Middle frontal gyrus (tissue), 1 donor: Measurements from ENCODE around the gene HDHD2.
"Not testable (repeated sequence)": the region's sequence is repeated elsewhere in the genome, so short reads cannot be mapped to it uniquely, and the experiment has no call there.

ENCODE experiments used
- DNase-seq: peaks from one replicate; pipeline ENCODE4 v3.0.0-alpha.2; 2015; ENCODE audit warnings: low spot score; ENCODE audit errors: extremely low spot score

The HDHD2 gene, protein sequence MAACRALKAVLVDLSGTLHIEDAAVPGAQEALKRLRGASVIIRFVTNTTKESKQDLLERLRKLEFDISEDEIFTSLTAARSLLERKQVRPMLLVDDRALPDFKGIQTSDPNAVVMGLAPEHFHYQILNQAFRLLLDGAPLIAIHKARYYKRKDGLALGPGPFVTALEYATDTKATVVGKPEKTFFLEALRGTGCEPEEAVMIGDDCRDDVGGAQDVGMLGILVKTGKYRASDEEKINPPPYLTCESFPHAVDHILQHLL

GRCh38 chr18:47150029-47150823 lies at the start of gene HDHD2:
Gene HDHD2 (minus strand): TSS chr18:47150500. CDS start chr18:47136439, 14,061 bp downstream.
- peak; percentile 77 for DNase-seq

GRCh38 chr18:47195961-47196360 lies 45.7 kb upstream of the HDHD2 start:
- not testable (repeated sequence) for DNase-seq

- DNase-seq: no peak
These were observed 41.7 kb upstream of the HDHD2 start for GRCh38 chr18:47191961-47192360.

DNA sequence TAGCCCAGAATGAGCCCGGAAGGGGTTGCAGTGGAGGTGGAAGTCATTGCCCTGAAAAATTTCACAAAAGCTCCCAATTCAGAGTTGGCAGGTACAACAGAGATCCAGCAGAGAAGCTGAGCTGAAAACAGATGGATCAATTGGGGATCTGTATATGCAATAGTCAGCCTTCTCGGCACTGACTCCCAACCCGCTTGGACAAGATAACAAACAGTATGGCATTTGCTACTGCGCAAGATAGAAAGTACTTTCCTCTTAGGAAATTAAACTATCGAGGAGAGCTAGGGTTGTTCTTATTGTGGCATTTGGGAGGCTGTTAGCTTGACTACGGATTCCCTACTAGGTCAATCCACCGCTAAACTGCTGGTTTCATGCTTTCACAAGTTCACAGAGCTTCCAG lies 37.4 kb upstream of the HDHD2 start:
- DNase-seq: no peak

DNA sequence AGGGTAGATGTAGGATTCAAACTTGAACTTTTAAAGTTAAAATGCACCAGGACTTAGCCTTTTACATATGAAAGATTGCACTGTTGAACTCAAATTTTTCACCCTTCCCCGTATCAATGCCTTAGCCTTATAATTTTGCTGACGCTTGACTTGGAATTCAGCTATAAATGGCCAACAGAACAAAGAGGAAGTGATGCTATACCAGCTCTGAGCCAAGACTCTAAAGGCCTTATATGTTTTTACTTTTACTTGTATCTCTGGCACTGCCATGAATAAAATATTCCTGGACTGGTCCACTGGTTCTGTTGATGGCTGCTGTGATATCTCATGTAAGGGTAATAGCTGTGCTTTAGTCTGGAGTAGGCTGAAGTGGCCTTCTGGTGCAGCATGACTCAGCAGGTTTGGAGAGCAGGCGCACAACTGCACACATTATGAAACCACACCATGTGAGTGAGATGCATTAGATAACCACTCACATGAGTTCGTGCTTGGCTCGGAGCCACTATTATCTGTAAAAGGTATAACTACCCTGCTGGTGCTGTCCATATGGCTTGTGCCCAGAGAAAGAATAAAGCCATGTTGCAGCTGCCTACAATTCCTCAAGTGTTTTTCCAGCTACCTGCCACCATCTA lies 34.2 kb upstream of the HDHD2 start:
- no peak for DNase-seq

DNA sequence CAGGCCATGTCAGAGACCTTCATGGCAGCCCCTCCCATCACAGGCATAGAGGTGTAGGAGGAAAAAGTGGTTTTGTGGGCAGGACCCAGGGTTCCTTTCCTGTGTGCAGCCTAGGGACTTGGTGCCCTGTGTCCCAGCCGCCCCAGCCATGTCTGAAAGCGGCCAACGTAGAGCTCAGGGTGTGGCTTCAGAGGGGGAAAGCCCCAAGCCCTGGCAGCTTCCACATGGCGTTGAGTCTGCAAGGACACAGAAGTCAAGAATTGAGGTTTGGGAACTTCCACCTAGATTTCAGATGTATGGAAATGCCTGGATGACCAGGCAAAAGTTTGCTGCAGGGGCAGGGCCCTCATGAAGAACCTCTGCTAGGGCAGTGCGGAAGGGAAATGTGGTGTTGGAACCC lies 31.9 kb upstream of the HDHD2 start:
- not testable (repeated sequence) for DNase-seq

DNA sequence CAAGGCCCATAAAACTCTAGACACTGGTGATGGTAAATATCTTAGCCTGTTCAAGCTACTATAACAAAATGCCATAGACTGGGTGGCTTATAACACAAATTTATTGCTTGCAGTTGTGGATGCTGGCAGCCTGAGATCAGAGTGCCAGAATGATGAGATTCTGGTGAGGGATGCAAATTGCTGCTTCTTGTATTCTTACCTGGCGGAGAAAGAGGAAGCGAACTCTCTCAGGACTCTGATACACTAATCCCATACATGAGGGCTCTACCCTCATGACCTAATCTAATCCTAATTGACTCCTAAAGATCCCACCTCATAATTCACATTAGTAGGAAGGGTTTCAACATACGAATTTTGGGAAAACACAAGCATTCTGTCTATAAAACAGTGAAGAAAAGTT lies 30.5 kb upstream of the HDHD2 start:
- no peak for DNase-seq

GRCh38 chr18:47179520-47179919 lies 29.2 kb upstream of the HDHD2 start:
- DNase-seq: no peak

GRCh38 chr18:47175898-47176575 lies 25.7 kb upstream of the HDHD2 start, which contains the start of gene IER3IP1:
Gene IER3IP1 (minus strand): TSS chr18:47176364. CDS start chr18:47176277, 87 bp downstream.
- DNase-seq: peak; percentile 86

DNA sequence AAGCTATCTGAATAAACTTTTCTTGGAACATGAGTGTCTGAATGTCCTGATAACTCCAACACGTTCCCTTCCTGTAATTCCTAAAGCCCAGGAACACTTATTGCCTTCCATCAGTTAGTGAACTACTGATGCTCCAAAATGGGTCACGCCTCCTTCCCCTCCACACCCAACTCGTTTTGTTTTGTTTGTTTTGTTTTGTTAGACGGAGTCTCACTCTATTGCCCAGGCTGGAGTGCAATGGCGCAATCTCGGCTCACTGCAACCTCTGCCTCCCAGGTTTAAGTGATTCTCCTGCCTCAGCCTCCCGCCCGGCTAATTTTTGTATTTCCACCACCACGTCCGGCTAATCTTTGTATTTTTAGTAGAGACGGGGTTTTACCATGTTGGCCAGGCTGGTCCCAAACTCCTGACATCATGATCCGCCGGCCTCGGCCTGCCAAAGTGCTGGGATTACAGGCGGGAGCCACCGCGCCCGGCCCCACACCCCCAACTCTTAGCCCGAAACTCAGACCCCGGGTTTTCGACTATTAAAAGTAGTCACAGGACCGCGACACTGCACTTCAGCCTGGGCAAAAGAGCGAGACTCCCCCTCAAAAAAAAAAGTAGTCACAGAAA lies 25.1 kb upstream of the HDHD2 start:
- DNase-seq: no peak

DNA sequence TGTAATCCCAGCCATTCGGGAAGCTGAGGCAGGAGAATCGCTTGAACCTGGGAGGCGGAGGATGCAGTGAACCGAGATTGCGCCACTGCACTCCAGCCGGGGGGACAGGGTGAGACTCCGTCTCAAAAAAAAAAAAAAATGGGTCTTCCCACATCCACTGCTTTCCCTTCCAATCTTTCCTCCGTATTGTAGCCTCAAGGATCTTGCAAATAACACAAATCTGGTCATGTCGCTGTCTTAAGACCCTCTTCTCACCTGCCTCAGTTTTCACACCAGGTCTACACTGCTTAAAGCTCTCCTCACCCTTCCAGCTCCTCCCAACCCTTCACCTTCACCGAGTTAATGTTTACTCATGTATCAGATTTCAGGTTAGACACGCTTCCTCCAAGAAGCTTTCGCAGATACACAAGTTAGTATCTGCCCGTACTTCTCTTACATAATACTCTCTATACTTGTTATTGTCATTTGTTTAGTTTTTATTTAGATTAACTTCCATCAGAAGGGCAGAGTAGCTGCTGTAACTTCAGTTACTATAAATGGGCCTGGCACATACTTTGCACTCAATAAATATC lies 24.3 kb upstream of the HDHD2 start:
- DNase-seq: no peak

DNA sequence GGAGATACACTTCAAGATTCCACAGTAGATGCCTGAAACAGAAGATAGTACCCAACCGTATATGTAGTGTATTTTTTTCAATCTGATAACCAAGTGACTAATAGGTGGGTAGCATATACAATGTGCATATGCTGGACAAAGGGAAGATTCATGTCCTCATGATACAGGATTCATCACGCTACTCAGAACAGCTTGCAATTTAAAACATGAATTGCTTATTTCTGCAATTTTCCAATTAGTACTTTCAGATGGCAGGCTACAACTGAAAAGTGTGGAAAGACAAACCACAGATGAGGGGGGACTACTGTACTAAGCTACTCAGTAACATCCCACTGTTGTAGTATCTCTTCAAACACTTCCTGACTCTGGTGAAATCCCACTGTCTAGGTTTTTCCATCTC lies 22.2 kb upstream of the HDHD2 start:
- no peak for DNase-seq

GRCh38 chr18:47168913-47169312 lies 18.6 kb upstream of the HDHD2 start:
- no peak for DNase-seq

- DNase-seq: no peak
These were observed 18.2 kb upstream of the HDHD2 start for GRCh38 chr18:47168509-47168908.

GRCh38 chr18:47166294-47166693 lies 16.0 kb upstream of the HDHD2 start:
- no peak for DNase-seq

DNA sequence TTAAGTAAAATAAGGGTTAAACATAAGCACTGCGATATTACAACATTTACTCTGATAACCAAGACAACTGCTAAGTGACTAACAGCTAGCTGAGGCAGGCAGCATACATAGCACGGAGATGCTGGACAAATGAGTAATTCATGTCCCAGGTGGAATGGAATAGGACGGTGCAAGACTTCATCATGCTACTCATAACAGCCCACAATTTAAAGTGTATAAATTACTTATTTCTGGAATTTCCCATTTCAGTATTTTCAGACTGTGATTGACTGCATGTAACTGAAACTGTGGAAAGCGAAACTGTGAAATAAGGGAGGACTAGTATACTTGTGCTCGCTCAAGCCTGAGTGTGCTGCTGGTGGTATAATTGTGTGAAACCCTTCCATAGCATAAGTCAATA lies 12.9 kb upstream of the HDHD2 start:
- DNase-seq: no peak

DNA sequence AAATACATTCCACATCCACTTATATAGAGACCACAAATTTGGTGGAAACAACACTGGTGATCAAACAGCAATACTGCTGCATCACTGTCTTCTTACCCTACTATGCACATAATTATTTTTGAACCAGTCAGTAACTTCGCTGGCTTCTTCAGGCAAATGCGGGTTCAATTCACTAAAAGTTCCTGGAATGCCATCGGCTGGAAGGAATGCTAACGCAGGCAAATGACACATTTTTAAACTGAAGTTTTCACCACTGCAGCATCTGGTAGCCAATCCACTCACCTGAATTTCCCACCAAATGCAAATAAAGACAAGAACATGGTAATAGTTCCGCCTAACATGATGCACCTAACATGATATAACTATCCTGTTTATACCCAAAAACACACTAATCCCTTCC lies 10.0 kb upstream of the HDHD2 start:
- no peak for DNase-seq

GRCh38 chr18:47158404-47158803 lies 8.1 kb upstream of the HDHD2 start:
- not testable (repeated sequence) for DNase-seq

- DNase-seq: no peak
These were observed 1.1 kb upstream of the HDHD2 start for GRCh38 chr18:47151439-47151838.

DNA sequence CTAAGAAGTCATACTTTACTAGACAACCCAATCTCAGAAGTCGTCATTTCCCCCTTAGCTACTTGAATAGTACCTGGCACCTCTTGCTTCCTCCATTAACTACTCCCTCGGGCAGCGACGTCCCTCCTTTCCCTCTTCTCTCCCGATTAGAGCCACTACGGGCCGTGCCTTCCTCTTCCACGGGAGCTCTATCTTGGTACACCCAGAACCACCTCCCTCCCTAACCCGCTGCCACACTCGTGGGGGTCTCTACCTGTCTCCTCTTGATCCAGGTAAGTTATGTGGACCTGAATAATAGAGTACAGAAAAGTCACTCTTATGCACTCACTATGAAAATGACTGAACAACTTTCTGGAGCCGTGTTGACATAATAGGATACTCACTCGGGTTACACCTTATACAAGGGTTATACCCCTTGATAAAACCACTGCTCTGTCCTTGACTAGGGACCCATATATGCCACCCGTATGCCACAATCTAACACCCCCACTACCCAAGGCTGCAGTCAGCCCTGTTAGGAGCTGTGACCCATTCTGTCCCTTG lies 595 bp upstream of the HDHD2 start:
- no peak for DNase-seq
